GM21447 (cell line): Measurements from ENCODE around the gene NR1D1.

ENCODE experiments used
- ATAC-seq: cut with Tn5 transposase; IDR thresholded peaks from one replicate; pipeline ENCODE4 v1.9.1; 2021; ENCODE audit not compliant: unreplicated experiment

The NR1D1 gene

GRCh38 chr17:40111221-40112128 is 11.1 kb upstream of the NR1D1 start:
- peak; percentile 46 for ATAC-seq

- no peak for ATAC-seq
These were observed 9.8 kb upstream of the NR1D1 start for GRCh38 chr17:40110026-40110845.

- no peak for ATAC-seq
These were observed 8.8 kb upstream of the NR1D1 start for GRCh38 chr17:40108970-40109824.

- no peak for ATAC-seq
These were observed 7.3 kb upstream of the NR1D1 start for GRCh38 chr17:40107522-40108174.

- no peak for ATAC-seq
These were observed 6.6 kb upstream of the NR1D1 start for GRCh38 chr17:40106760-40107521.

GRCh38 chr17:40105861-40106759 is 5.7 kb upstream of the NR1D1 start:
- ATAC-seq = no peak

- ATAC-seq = no peak
These were observed 4.5 kb upstream of the NR1D1 start for GRCh38 chr17:40104594-40105486.

GRCh38 chr17:40103688-40104087 is 3.3 kb upstream of the NR1D1 start:
- ATAC-seq = no peak

- no peak for ATAC-seq
These were observed 2.8 kb upstream of the NR1D1 start for GRCh38 chr17:40103071-40103661.

GRCh38 chr17:40101367-40102210 is 1.2 kb upstream of the NR1D1 start:
- ATAC-seq = no peak

GRCh38 chr17:40100669-40101366 is 429 bp upstream of the NR1D1 start:
- no peak for ATAC-seq

- no peak for ATAC-seq
These were observed 570 bp downstream of the NR1D1 start for GRCh38 chr17:40099619-40100418.

GRCh38 chr17:40098846-40099618 is 1.4 kb downstream of the NR1D1 start:
- peak; percentile 50 for ATAC-seq
